ENCODE results near the gene EID3. TPM values are rescaled to one million over a fixed set of nuclear protein-coding genes. Genes with fewer than 3 reads are reported as not detected.
A peak's percentile ranks its signal among the peaks of the same experiment; 100 is the strongest.

The EID3 gene
- total and polyA plus RNA-seq, 9 of the 15 experiments (the other 6 are each of a cell fraction or from before 2014, with no cell fraction given), result 0.07 to 3.5 (median 0.42) TPM

DNA sequence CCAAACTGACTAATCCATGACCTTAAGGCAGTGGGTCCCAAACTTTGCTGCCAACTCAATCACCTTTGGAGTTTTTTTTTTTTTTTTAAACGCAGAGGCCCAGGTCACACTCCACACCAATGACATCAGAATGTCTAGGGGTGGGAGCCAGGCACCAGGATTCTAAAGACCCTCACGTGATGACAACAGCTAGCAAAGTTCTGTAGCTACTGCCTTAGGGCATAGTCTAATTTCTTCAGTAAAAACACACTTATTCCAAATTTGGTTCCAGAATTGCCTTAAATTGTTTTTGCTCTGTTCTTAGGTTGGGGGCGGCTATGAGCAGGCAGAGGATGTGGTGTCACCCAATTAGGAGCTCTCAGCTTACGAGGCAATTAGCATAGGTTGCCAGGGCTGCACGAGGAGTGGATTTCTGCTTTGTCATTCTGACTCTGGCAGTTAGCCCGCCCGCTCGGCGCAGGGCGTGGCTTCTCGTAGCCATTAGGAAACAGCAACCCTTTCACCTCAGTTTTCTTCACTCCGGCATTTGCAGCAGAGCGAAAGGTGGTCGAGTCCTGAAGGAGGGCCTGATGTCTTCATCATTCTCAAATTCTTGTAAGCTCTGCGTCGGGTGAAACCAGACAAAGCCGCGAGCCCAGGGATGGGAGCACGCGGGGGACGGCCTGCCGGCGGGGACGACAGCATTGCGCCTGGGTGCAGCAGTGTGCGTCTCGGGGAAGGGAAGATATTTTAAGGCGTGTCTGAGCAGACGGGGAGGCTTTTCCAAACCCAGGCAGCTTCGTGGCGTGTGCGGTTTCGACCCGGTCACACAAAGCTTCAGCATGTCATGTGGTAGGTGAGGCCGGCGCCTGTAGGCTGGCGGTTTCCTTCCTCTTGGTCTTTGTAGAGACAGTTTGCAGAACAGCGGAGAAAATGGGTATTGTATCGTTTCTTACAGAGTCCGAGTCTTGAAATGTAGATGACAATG lies 16.7 kb upstream of the EID3 start (continued):
- no peak for TF ChIP-seq SMC3 (conservative IDR thresholded peaks at IDR 0.05; ENCODE audit: insufficient read depth, low read depth, low read length)
- TF ChIP-seq ZNF239 (CRISPR knock-in tag; IDR thresholded peaks at IDR 0.05), result no peak
- peak; percentile 42 for TF ChIP-seq MEIS2 (IDR thresholded peaks at IDR 0.05; ENCODE audit: partially characterized antibody)
- no peak for TF ChIP-seq STAT5A (IDR thresholded peaks at IDR 0.05; ENCODE audit: borderline replicate concordance, low read length)
- TF ChIP-seq MYC (IDR thresholded peaks at IDR 0.05; ENCODE audit: low read depth, low read length), result peak; percentile 89
- peak; percentile 74; the same call in 1 of the 2 replicates for TF ChIP-seq MYC (CRISPR knock-in tag; IDR thresholded peaks at IDR 0.05; ENCODE audit: borderline replicate concordance, low read depth)
- TF ChIP-seq ZZZ3 (IDR thresholded peaks at IDR 0.05), result no peak
- no peak for TF ChIP-seq EWSR1 (IDR thresholded peaks at IDR 0.05; ENCODE audit: borderline replicate concordance, low read depth, partially characterized antibody)
- peak; percentile 97 for TF ChIP-seq MAFK (IDR thresholded peaks at IDR 0.05; ENCODE audit: low read length)
- peak; percentile 87; the same call in 1 of the 2 replicates for TF ChIP-seq GTF2F1 (IDR thresholded peaks at IDR 0.05; ENCODE audit: low read depth, low read length)
- peak; percentile 48; the same call in 1 of the 2 replicates for TF ChIP-seq TCF3 (CRISPR knock-in tag; IDR thresholded peaks at IDR 0.05)
- TF ChIP-seq EP400 (IDR thresholded peaks at IDR 0.05), result peak; percentile 92
- TF ChIP-seq, protein P1, sequence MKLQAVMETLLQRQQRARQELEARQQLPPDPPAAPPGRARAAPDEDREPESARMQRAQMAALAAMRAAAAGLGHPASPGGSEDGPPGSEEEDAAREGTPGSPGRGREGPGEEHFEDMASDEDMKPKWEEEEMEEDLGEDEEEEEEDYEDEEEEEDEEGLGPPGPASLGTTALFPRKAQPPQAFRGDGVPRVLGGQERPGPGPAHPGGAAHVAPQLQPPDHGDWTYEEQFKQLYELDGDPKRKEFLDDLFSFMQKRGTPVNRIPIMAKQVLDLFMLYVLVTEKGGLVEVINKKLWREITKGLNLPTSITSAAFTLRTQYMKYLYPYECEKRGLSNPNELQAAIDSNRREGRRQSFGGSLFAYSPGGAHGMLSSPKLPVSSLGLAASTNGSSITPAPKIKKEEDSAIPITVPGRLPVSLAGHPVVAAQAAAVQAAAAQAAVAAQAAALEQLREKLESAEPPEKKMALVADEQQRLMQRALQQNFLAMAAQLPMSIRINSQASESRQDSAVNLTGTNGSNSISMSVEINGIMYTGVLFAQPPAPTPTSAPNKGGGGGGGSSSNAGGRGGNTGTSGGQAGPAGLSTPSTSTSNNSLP (IDR thresholded peaks at IDR 0.05; ENCODE audit: borderline replicate concordance, low read depth, low read length), result 0 out of 2 replicates have a peak, but pooled peaks have one; percentile 23
- TF ChIP-seq SRSF3 (IDR thresholded peaks at IDR 0.05; ENCODE audit: insufficient read depth, low read length), result no peak
- no peak; the same call in 1 of the 2 replicates for TF ChIP-seq SMARCE1 (IDR thresholded peaks at IDR 0.05)
- TF ChIP-seq PRPF4 (IDR thresholded peaks at IDR 0.05; ENCODE audit: insufficient read depth, low read depth, low read length, poor library complexity, severe bottlenecking), result no peak
- TF ChIP-seq TCF7 (IDR thresholded peaks at IDR 0.05; ENCODE audit: borderline replicate concordance), result no peak
- TF ChIP-seq YY1 (IDR thresholded peaks at IDR 0.05; ENCODE audit: borderline replicate concordance in 1 of 3, control insufficient read depth in 1 of 3, extremely low read depth in 1 of 3, insufficient read depth in 3 of 3, insufficient read length in 1 of 3, insufficient replicate concordance in 2 of 3, low read depth in 1 of 3, low read length in 2 of 3), result peak in 2 of 3 experiments; percentile 59 to 78
- TF ChIP-seq, protein P2, sequence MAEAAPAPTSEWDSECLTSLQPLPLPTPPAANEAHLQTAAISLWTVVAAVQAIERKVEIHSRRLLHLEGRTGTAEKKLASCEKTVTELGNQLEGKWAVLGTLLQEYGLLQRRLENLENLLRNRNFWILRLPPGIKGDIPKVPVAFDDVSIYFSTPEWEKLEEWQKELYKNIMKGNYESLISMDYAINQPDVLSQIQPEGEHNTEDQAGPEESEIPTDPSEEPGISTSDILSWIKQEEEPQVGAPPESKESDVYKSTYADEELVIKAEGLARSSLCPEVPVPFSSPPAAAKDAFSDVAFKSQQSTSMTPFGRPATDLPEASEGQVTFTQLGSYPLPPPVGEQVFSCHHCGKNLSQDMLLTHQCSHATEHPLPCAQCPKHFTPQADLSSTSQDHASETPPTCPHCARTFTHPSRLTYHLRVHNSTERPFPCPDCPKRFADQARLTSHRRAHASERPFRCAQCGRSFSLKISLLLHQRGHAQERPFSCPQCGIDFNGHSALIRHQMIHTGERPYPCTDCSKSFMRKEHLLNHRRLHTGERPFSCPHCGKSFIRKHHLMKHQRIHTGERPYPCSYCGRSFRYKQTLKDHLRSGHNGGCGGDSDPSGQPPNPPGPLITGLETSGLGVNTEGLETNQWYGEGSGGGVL (CRISPR knock-in tag; IDR thresholded peaks at IDR 0.05), result no peak
- TF ChIP-seq, protein P3, sequence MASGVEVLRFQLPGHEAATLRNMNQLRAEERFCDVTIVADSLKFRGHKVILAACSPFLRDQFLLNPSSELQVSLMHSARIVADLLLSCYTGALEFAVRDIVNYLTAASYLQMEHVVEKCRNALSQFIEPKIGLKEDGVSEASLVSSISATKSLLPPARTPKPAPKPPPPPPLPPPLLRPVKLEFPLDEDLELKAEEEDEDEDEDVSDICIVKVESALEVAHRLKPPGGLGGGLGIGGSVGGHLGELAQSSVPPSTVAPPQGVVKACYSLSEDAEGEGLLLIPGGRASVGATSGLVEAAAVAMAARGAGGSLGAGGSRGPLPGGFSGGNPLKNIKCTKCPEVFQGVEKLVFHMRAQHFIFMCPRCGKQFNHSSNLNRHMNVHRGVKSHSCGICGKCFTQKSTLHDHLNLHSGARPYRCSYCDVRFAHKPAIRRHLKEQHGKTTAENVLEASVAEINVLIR (CRISPR knock-in tag; IDR thresholded peaks at IDR 0.05), result no peak
- TF ChIP-seq BMI1 (IDR thresholded peaks at IDR 0.05; ENCODE audit: low read length), result peak; percentile 67; the same call in 1 of the 2 replicates
